GM10847 (cell line): ENCODE data around the gene HOOK2.

ENCODE experiments used
- POLR2A ChIP-seq: IDR thresholded peaks from 2 replicates; pipeline ENCODE4 v1.6.1; 2011; ENCODE audit not compliant: insufficient read length; ENCODE audit errors: extremely low read depth

HOOK2 gene

GRCh38 chr19:12773571-12773970 is 1.8 kb downstream of the HOOK2 start:
- no peak for TF ChIP-seq POLR2A

GRCh38 chr19:12772323-12772722 is 3.0 kb downstream of the HOOK2 start:
- no peak for TF ChIP-seq POLR2A

GRCh38 chr19:12770922-12771321 is 4.4 kb downstream of the HOOK2 start:
- TF ChIP-seq POLR2A = no peak

GRCh38 chr19:12769689-12770088 is 5.7 kb downstream of the HOOK2 start:
- no peak for TF ChIP-seq POLR2A

- TF ChIP-seq POLR2A = no peak
Measured at GRCh38 chr19:12767666-12768065, 7.7 kb downstream of the HOOK2 start.

GRCh38 chr19:12767150-12767549 is 8.2 kb downstream of the HOOK2 start:
- TF ChIP-seq POLR2A = no peak

GRCh38 chr19:12766051-12766521 is 9.3 kb downstream of the HOOK2 start:
- no peak for TF ChIP-seq POLR2A

- TF ChIP-seq POLR2A = no peak
Measured at GRCh38 chr19:12764698-12765097, 10.7 kb downstream of the HOOK2 start.

GRCh38 chr19:12763100-12763499 is 12.3 kb downstream of the HOOK2 start:
- no peak for TF ChIP-seq POLR2A

GRCh38 chr19:12759686-12760085 is 15.7 kb downstream of the HOOK2 start:
- no peak for TF ChIP-seq POLR2A

GRCh38 chr19:12757544-12758274 is 17.6 kb downstream of the HOOK2 start:
- TF ChIP-seq POLR2A = no peak

- no peak for TF ChIP-seq POLR2A
Measured at GRCh38 chr19:12756150-12756883, 19.0 kb downstream of the HOOK2 start.

- no peak for TF ChIP-seq POLR2A
Measured at GRCh38 chr19:12754465-12755196, 20.7 kb downstream of the HOOK2 start.

GRCh38 chr19:12752056-12752781 is 23.1 kb downstream of the HOOK2 start:
- TF ChIP-seq POLR2A = no peak

- no peak for TF ChIP-seq POLR2A
Measured at GRCh38 chr19:12751635-12752034, 23.7 kb downstream of the HOOK2 start, which contains the start of gene BEST2. BEST2 (plus strand) TSS chr19:12751791; CDS start chr19:12752593, 802 bp downstream.
